ENCODE results near the gene CYP4X1. TPM values are rescaled to one million over a fixed set of nuclear protein-coding genes. Genes with fewer than 3 reads are reported as not detected.
"Not testable (repeated sequence)": the region's sequence is repeated elsewhere in the genome, so short reads cannot be mapped to it uniquely, and the experiment has no call there.

Gene CYP4X1
- total RNA-seq, 1 experiment from 2014 or later, result not detected

DNA sequence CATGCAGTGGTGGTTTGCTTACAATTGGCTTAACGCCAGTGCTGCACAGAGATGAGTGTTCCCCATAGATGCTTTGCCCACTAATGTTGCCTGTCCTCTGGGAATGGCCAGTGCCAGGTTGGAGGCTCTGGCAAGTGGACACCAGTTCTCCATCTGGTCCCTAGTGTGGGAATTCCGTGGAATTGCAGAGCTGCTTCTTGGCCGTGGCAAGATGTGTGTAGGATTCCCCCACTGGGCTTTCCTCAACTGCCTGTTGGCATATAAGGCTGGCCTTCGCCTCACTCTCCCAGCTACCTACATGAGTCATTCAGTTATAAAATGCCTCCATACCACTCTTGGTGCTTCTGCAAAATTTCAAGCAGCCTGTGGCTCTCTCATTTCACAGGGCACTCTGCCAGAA, 45.6 kb downstream of the CYP4X1 start:
- H3K4me2 ChIP-seq (ENCODE audit: low read length); H3K4me3 ChIP-seq (replicated peaks in 1 of 2; ENCODE audit: low read depth in 1 of 2, low read length in 2 of 2); ATAC-seq; POLR2A ChIA-PET; H3K4me1 ChIP-seq (ENCODE audit: control insufficient read depth in 1 of 2, insufficient read depth in 2 of 2, low read length in 2 of 2); H4K20me1 ChIP-seq (ENCODE audit: insufficient read depth); H3K9me2 ChIP-seq (ENCODE audit: insufficient read depth); DNase-seq (ENCODE audit: low read depth, low spot score); CTCF ChIA-PET; H3K9ac ChIP-seq (ENCODE audit: low read length); H3K36me3 ChIP-seq (ENCODE audit: control insufficient read depth in 1 of 2, insufficient read depth in 2 of 2, low read length in 2 of 2); RAD21 ChIA-PET (ENCODE audit: low non-redundant PET in 1 of 2, low total read pairs in 2 of 2, uncharacterized antibody in 2 of 2, unreplicated experiment in 2 of 2); H3K79me2 ChIP-seq (ENCODE audit: insufficient read depth, low read length); H3K27ac ChIP-seq (ENCODE audit: low read depth, low read length); intact Hi-C loops (cut with micrococcal nuclease); H2AFZ ChIP-seq (ENCODE audit: low read depth, low read length, poor library complexity, severe bottlenecking); H3K9me3 ChIP-seq (ENCODE audit: control insufficient read depth in 1 of 2, insufficient read depth in 1 of 2, low read depth in 1 of 2, low read length in 2 of 2); BruUV-seq (replicated peaks): not testable (repeated sequence)
- H3K27me3 ChIP-seq (ENCODE audit: insufficient read depth, low read length), result peaks cover 30% of the 10 kb centered on the region; the same call in 1 of the 2 replicates

DNA sequence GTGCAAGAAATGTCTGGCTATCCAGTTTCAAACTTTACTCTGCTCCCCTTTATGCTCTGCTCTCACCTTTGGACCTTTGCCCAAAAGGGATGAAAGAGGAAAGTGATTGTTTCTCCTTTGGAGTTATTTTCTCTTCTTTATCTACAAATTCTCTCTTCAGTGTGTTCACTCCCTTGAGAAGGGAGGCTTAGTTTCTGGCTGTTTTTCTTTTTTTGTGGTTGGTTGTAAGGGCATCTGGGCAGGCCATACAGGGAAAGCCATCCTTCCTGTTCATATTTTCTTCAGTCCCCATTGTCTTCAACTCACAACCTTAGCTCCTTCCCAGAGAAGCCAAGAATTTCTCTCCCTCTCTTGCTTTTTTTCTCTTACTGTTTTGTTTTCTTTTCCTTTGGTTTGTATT, 46.0 kb downstream of the CYP4X1 start:
- H3K27me3 ChIP-seq (ENCODE audit: insufficient read depth, low read length), result peaks cover 28% of the 10 kb centered on the region; the same call in 1 of the 2 replicates
- RAD21 ChIA-PET (ENCODE audit: low non-redundant PET in 1 of 2, low total read pairs in 2 of 2, uncharacterized antibody in 2 of 2, unreplicated experiment in 2 of 2); CTCF ChIA-PET; intact Hi-C loops (cut with micrococcal nuclease); H3K4me1 ChIP-seq (ENCODE audit: control insufficient read depth in 1 of 2, insufficient read depth in 2 of 2, low read length in 2 of 2); POLR2A ChIA-PET; H3K9ac ChIP-seq (ENCODE audit: low read length); H3K27ac ChIP-seq (ENCODE audit: low read depth, low read length); H3K36me3 ChIP-seq (ENCODE audit: control insufficient read depth in 1 of 2, insufficient read depth in 2 of 2, low read length in 2 of 2); H3K4me3 ChIP-seq (replicated peaks in 1 of 2; ENCODE audit: low read depth in 1 of 2, low read length in 2 of 2); H3K9me2 ChIP-seq (ENCODE audit: insufficient read depth); H3K79me2 ChIP-seq (ENCODE audit: insufficient read depth, low read length); H3K9me3 ChIP-seq (ENCODE audit: control insufficient read depth in 1 of 2, insufficient read depth in 1 of 2, low read depth in 1 of 2, low read length in 2 of 2); BruUV-seq (replicated peaks); H3K4me2 ChIP-seq (ENCODE audit: low read length); H4K20me1 ChIP-seq (ENCODE audit: insufficient read depth); ATAC-seq; H2AFZ ChIP-seq (ENCODE audit: low read depth, low read length, poor library complexity, severe bottlenecking); DNase-seq (ENCODE audit: low read depth, low spot score): not testable (repeated sequence)

DNA sequence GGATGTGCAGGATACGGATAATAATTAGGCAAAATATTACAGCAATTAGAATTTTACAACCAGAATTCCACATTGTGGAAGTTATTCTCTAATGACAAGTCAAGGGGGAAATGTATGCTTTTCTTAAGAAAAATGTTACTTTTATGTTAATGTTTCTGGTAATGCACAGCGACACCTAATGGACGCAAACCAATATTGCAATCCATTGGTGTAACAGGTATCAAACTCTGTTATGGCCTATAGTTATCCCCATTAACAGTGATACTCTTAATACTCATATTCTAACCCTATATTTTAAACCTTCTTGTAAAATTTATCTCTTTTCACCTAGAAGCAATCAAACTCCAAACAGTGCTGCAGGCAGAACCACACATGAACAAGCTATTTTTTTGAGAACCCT, 65.9 kb downstream of the CYP4X1 start:
- H3K9ac ChIP-seq (ENCODE audit: low read length); H4K20me1 ChIP-seq (ENCODE audit: insufficient read depth); POLR2A ChIA-PET; H3K9me3 ChIP-seq (ENCODE audit: control insufficient read depth in 1 of 2, insufficient read depth in 1 of 2, low read depth in 1 of 2, low read length in 2 of 2); H3K4me3 ChIP-seq (replicated peaks in 1 of 2; ENCODE audit: low read depth in 1 of 2, low read length in 2 of 2); BruUV-seq (replicated peaks); H3K4me1 ChIP-seq (ENCODE audit: control insufficient read depth in 1 of 2, insufficient read depth in 2 of 2, low read length in 2 of 2); H3K79me2 ChIP-seq (ENCODE audit: insufficient read depth, low read length); RAD21 ChIA-PET (ENCODE audit: low non-redundant PET in 1 of 2, low total read pairs in 2 of 2, uncharacterized antibody in 2 of 2, unreplicated experiment in 2 of 2); H3K36me3 ChIP-seq (ENCODE audit: control insufficient read depth in 1 of 2, insufficient read depth in 2 of 2, low read length in 2 of 2); CTCF ChIA-PET; H2AFZ ChIP-seq (ENCODE audit: low read depth, low read length, poor library complexity, severe bottlenecking); H3K27me3 ChIP-seq (ENCODE audit: insufficient read depth, low read length); DNase-seq (ENCODE audit: low read depth, low spot score); H3K27ac ChIP-seq (ENCODE audit: low read depth, low read length); intact Hi-C loops (cut with micrococcal nuclease); H3K9me2 ChIP-seq (ENCODE audit: insufficient read depth); H3K4me2 ChIP-seq (ENCODE audit: low read length): not testable (repeated sequence)
- 0 out of 2 replicates have a peak, but pooled peaks have one; percentile 44 for ATAC-seq
- TF ChIP-seq RAD21 (IDR thresholded peaks at IDR 0.05; ENCODE audit: low read depth), result peak; percentile 46; the same call in 1 of the 2 replicates
- TF ChIP-seq, protein P1, sequence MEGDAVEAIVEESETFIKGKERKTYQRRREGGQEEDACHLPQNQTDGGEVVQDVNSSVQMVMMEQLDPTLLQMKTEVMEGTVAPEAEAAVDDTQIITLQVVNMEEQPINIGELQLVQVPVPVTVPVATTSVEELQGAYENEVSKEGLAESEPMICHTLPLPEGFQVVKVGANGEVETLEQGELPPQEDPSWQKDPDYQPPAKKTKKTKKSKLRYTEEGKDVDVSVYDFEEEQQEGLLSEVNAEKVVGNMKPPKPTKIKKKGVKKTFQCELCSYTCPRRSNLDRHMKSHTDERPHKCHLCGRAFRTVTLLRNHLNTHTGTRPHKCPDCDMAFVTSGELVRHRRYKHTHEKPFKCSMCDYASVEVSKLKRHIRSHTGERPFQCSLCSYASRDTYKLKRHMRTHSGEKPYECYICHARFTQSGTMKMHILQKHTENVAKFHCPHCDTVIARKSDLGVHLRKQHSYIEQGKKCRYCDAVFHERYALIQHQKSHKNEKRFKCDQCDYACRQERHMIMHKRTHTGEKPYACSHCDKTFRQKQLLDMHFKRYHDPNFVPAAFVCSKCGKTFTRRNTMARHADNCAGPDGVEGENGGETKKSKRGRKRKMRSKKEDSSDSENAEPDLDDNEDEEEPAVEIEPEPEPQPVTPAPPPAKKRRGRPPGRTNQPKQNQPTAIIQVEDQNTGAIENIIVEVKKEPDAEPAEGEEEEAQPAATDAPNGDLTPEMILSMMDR (IDR thresholded peaks at IDR 0.05 in 2 of 3, conservative IDR thresholded peaks at IDR 0.05 in 1 of 3; ENCODE audit: borderline replicate concordance in 1 of 3, insufficient read depth in 1 of 3, low read depth in 2 of 3, low read length in 2 of 3), result peak; percentile 30 to 36 (median 35); a peak in 4 of 6 replicates
